GM21360 (cell line): ENCODE measurements around the gene PTK7.

ENCODE experiments used
- ATAC-seq: cut with Tn5 transposase; IDR thresholded peaks from one replicate; pipeline ENCODE4 v1.9.1; 2021; ENCODE audit warnings: mild to moderate bottlenecking, moderate library complexity; ENCODE audit not compliant: unreplicated experiment

PTK7 gene

GRCh38 chr6:43142101-43142500 lies 66.0 kb downstream of the PTK7 start:
- no peak for ATAC-seq

GRCh38 chr6:43143235-43144128 lies 67.4 kb downstream of the PTK7 start:
- ATAC-seq: no peak

DNA sequence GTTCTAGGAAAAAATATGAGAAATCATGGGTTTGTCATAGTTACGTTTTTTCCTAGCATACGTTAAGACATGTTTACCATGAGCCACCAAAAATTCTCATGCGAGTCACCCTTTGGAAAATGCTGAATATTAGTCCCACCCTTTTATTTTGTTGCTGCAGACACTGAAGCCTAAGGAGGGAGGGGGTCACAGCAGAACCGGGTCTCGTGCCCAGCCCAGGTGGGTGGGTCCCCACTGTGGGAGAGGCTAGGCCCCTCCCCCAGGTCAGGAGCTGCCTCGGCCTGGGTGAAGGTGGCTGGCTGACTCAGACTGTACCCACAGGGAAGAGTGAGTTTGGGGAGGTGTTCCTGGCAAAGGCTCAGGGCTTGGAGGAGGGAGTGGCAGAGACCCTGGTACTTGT lies 68.8 kb downstream of the PTK7 start:
- ATAC-seq: no peak

GRCh38 chr6:43146261-43146660 lies 70.1 kb downstream of the PTK7 start:
- no peak for ATAC-seq

DNA sequence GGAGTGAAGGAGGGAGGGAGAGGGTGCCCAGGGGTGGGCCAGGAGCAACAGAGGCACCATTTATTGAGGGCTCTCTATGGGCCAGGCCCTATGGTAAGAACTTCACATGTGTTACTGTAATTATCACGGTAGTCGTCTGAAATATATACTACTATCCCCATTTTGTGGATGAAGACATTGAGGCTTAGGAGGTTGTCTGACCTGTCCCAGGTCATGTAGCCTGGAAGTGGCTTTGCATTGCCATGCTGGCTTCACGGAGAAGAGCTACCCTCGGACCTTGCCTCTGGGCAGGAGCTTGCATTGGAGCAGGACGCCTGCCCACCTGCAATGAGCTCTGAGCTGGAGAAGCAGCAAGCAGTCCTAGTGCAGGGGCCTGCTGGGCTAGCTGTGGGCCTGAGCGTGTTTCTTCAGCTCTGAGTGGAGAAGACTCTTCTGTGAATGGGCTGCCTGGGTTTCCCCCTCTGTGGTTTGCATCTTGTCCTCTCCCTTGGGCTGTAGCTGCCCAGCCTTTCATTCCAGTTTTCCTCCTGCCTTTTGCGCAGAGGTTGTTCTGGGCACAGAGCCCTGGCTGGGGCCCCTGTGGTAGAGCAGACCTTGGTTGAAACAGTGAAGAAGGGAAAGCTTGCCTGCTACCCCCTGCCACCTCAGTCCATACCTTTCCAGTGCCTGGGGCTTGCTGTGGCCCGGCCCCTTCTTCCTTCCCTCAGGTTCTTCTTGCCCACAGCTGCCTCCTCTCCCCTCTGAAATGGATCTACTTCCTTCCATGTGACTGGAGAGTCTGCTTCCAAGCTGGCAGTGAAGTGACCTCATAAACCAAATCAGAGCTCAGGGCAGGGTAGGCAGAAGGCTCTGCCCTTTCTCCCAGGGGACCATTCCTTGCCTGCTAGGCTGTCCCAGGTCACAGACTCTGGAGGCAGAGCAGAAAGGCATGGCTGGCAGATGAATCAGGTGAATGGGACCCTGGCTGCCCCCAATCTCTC lies 70.9 kb downstream of the PTK7 start:
- ATAC-seq: no peak

GRCh38 chr6:43147691-43148477 lies 71.8 kb downstream of the PTK7 start:
- no peak for ATAC-seq

GRCh38 chr6:43149265-43149664 lies 73.2 kb downstream of the PTK7 start:
- no peak for ATAC-seq

DNA sequence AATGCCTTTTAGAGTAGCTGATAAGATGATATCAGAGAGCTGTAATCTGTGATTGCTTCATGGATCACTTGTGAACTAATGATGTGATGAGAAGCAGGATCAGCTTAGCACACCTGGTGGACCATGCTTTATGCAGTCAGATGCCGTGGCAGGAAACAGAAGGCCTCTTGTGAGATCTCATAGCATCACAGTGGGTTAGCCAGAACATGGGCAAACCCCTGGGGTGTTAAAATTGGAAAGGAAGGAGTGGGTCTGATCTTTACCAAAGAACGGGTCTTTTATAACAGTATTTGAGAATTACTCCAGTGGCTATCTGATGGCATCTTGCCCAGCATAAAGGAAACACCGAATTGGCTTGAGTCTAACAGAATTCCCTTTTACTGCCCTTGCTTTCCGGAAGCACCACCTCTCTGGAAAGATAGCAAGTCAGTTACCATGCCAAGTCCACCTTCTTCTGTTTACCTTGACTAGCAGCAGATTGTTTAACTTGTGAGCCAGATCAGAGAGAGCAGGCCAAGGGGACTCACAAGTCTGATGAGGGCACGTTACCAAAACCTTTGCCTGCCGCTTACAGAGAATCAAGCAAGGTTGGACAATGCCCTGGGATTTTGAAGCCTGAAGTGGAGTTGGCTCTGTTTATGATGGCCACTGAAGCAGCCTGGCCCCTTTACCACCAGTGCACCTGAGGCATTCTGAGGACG lies 74.1 kb downstream of the PTK7 start:
- no peak for ATAC-seq

DNA sequence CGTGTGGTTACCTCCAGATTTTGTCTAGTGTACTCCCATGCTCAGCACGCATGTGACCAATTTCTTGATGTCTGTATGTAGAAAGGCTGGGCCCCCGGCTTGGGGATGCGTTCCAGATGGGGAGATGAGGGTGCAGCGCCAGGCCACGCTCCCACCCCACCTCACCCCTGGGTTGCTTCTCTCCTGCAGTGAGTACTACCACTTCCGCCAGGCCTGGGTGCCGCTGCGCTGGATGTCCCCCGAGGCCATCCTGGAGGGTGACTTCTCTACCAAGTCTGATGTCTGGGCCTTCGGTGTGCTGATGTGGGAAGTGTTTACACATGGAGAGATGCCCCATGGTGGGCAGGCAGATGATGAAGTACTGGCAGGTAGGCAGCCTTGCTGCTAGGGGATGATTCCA lies 83.5 kb downstream of the PTK7 start:
- no peak for ATAC-seq

- ATAC-seq: no peak
Measured at GRCh38 chr6:43163899-43164298, 87.8 kb downstream of the PTK7 start.

GRCh38 chr6:43170417-43170930 lies 94.4 kb downstream of the PTK7 start:
- ATAC-seq: no peak

- ATAC-seq: peak; percentile 50
Measured at GRCh38 chr6:43170931-43171706, 95.0 kb downstream of the PTK7 start, which contains the start of gene SRF. TSS of gene SRF (plus strand) at chr6:43171269. CDS start at chr6:43171657, 388 bp downstream.

- peak; percentile 6 for ATAC-seq
Measured at GRCh38 chr6:43171707-43172103, 95.6 kb downstream of the PTK7 start.

DNA sequence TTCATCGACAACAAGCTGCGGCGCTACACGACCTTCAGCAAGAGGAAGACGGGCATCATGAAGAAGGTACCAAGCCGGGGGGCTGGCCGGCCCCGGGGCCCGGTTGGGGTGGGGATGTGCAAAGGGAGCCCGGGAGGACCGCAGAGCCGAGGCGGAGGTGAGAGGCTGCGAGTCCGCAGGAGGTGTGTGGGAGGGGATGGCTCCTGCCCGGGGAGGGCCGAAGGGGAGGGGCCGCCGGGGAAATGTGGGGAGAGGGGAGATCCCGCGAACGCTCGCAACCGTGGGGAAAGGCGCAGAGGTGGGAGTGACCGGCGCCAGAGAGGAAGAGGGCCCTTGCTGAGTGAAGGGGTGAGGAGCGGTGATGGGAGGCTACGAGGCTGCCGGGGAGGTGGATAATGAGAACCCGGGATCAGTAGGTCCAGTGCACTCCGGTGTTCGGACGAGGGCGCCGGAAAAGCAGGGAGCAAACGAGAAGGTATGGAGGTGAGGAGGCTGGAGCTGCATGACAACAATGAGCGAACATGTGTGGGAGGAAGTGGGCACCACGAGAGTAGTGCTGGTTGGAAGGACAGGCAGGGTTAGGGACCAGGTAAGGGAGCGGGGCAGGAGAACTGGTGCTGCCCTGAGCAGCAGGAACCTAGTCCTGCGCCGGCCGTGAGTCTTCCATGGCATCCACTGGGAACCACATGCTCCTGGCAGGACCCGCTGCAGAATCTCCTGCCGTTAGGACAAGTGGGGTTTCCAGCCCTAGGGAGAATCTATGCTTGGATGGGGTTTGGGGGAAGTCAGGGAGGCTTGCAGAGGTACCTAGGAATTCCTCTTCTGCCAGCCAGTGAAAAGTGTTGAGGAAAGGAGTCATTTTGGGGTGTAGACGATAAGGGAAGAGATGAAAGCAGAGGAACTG lies 96.2 kb downstream of the PTK7 start:
- ATAC-seq: no peak

- ATAC-seq: no peak
Measured at GRCh38 chr6:43173591-43174262, 97.6 kb downstream of the PTK7 start.

- ATAC-seq: peak; percentile 59
Measured at GRCh38 chr6:43174263-43175112, 98.4 kb downstream of the PTK7 start.
